ENCODE data around the gene STMP1.

DNA sequence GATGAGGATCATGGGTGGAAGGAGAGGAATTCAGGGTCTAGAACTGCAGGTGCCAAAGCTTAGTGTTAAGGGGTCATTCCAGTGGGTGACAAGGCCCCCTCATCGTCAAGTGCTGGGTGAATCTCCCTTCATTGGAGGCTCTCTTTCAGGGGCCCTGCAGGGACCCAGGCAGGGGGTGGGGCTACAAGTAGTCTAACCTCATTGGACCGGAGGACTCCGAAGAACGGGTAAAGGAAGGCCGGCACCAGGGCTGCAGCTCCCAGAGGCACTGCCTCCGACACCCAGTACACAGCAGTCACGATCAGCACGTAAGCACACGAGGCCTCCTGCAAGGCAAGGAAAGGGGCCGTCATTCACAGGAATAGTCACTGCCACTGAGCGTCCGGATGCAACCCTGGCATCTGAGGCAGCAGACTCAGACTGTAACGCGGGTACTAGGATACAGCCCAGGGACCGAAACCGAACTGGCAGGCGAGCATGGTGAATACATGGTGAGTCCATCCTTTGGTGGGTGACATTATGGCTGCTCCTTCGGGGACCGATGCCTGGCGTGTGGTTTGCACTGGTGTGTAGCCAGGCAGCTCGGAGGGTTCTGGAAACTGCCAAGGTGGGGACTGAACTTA is 59.0 kb downstream of the STMP1 start:
- no peak for TF ChIP-seq POLR2AphosphoS5 (IDR thresholded peaks at IDR 0.05)
- TF ChIP-seq, protein P1, sequence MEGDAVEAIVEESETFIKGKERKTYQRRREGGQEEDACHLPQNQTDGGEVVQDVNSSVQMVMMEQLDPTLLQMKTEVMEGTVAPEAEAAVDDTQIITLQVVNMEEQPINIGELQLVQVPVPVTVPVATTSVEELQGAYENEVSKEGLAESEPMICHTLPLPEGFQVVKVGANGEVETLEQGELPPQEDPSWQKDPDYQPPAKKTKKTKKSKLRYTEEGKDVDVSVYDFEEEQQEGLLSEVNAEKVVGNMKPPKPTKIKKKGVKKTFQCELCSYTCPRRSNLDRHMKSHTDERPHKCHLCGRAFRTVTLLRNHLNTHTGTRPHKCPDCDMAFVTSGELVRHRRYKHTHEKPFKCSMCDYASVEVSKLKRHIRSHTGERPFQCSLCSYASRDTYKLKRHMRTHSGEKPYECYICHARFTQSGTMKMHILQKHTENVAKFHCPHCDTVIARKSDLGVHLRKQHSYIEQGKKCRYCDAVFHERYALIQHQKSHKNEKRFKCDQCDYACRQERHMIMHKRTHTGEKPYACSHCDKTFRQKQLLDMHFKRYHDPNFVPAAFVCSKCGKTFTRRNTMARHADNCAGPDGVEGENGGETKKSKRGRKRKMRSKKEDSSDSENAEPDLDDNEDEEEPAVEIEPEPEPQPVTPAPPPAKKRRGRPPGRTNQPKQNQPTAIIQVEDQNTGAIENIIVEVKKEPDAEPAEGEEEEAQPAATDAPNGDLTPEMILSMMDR (IDR thresholded peaks at IDR 0.05): no peak
